K562 (cell line): ENCODE results near the gene EME1. TPM values are rescaled to one million over a fixed set of nuclear protein-coding genes. Genes with fewer than 3 reads are reported as not detected.

Source experiments
- BCLAF1 ChIP-seq, 2 experiments: fragments of 450-650 bp in 1 of 2; IDR thresholded peaks; 2 replicates each; pipeline ENCODE4 v1.6.1; 2011 to 2017; ENCODE audit warnings: low read depth in 2 of 2, antibody characterized with exemption in 1 of 2, borderline replicate concordance in 1 of 2, low read length in 1 of 2, mild to moderate bottlenecking in 1 of 2, mixed read lengths in 1 of 2; ENCODE audit not compliant: control insufficient read depth in 1 of 2
- DIDO1 ChIP-seq: fragments of 450-650 bp; IDR thresholded peaks from 2 replicates; pipeline ENCODE4 v1.6.1; 2016; ENCODE audit warnings: low read depth, missing biosample characterization, missing genetic modification characterization
- ESRRA ChIP-seq: fragments of 450-650 bp; IDR thresholded peaks from 2 replicates; pipeline ENCODE4 v1.6.1; 2014; ENCODE audit warnings: low read depth, mild to moderate bottlenecking, moderate library complexity, borderline replicate concordance
- ETV5 ChIP-seq: sonication (generic); formaldehyde crosslinking; IDR thresholded peaks from 2 replicates; pipeline ENCODE4 v1.4.0; 2020; ENCODE audit warnings: low read depth, mild to moderate bottlenecking, missing genetic modification reagents
- MCM5 ChIP-seq: fragments of 450-650 bp; IDR thresholded peaks from 2 replicates; pipeline ENCODE4 v1.6.1; 2016; ENCODE audit warnings: low read depth
- MEIS2 ChIP-seq: fragments of 450-650 bp; IDR thresholded peaks from 2 replicates; pipeline ENCODE4 v1.6.1; 2014; ENCODE audit warnings: mild to moderate bottlenecking; ENCODE audit not compliant: partially characterized antibody
- NCOA2 ChIP-seq, 2 experiments: fragments of 450-650 bp; IDR thresholded peaks; 2 replicates each; pipeline ENCODE4 v1.6.1; 2018; ENCODE audit warnings: mild to moderate bottlenecking in 2 of 2, moderate library complexity in 1 of 2; ENCODE audit not compliant: partially characterized antibody in 2 of 2
- NR0B1 ChIP-seq: fragments of 450-650 bp; IDR thresholded peaks from one replicate; pipeline ENCODE4 v1.6.1; 2018; ENCODE audit warnings: mild to moderate bottlenecking, moderate library complexity; ENCODE audit not compliant: partially characterized antibody
- NR2C2 ChIP-seq, 2 experiments: fragments of 200-800 bp in 1 of 2; sonication (Bioruptor generic) in 1 of 2; sonication (generic) in 1 of 2; formaldehyde crosslinking in 1 of 2; IDR thresholded peaks; 2 replicates each; pipeline versions ENCODE4 v1.6.1 to v1.8.0; 2016 to 2022; ENCODE audit warnings: mild to moderate bottlenecking in 1 of 2, missing compliant biosample characterization in 1 of 2, missing genetic modification characterization in 1 of 2, missing genetic modification reagents in 1 of 2
- RBM39 ChIP-seq: fragments of 200-400 bp; formaldehyde crosslinking; optimal IDR thresholded peaks from 2 replicates; pipeline ENCODE3; 2018; ENCODE audit warnings: low read depth, low read length
- TGIF2 ChIP-seq: sonication (generic); formaldehyde crosslinking; IDR thresholded peaks from 2 replicates; pipeline ENCODE4 v1.8.1; 2022; ENCODE audit warnings: mild to moderate bottlenecking, missing genetic modification reagents, moderate library complexity
- TOE1 ChIP-seq, 2 experiments: fragments of 450-650 bp in 1 of 2; sonication (generic) in 1 of 2; formaldehyde crosslinking in 1 of 2; IDR thresholded peaks; 2 replicates each; pipeline versions ENCODE4 v1.7.1 to v1.8.0; 2016 to 2022; ENCODE audit warnings: borderline replicate concordance in 2 of 2, mild to moderate bottlenecking in 2 of 2, antibody characterized with exemption in 1 of 2, inconsistent platforms in 1 of 2, low read depth in 1 of 2, missing genetic modification reagents in 1 of 2, moderate library complexity in 1 of 2
- U2AF2 ChIP-seq: fragments of 200-400 bp; formaldehyde crosslinking; optimal IDR thresholded peaks from 2 replicates; pipeline ENCODE3; 2017; ENCODE audit warnings: low read depth, mild to moderate bottlenecking, low read length
- ZBTB49 ChIP-seq: sonication (generic); formaldehyde crosslinking; IDR thresholded peaks from 2 replicates; pipeline ENCODE4 v1.8.0; 2022; ENCODE audit warnings: missing genetic modification reagents, mild to moderate bottlenecking, borderline replicate concordance
- ZKSCAN1 ChIP-seq: fragments of 150-350 bp; IDR thresholded peaks from 2 replicates; pipeline ENCODE4 v1.6.1; 2016; ENCODE audit warnings: low read depth, low read length
- ZNF311 ChIP-seq: fragments of 250-450 bp; sonication (Bioruptor Pico); IDR thresholded peaks from 2 replicates; pipeline ENCODE4 v1.4.0; 2020; ENCODE audit warnings: mild to moderate bottlenecking, moderate library complexity
- ZNF324 ChIP-seq: fragments of 250-450 bp; sonication (Bioruptor Pico); IDR thresholded peaks from 2 replicates; pipeline ENCODE4 v1.4.0; 2020; ENCODE audit warnings: mild to moderate bottlenecking
- ZNF408 ChIP-seq: fragments of 250-450 bp; sonication (Bioruptor Pico); IDR thresholded peaks from 2 replicates; pipeline ENCODE4 v1.4.0; 2020; ENCODE audit warnings: low read depth, mild to moderate bottlenecking, moderate library complexity
- polyA plus RNA-seq, 8 experiments: library from polyadenylated mRNA; depleted of rRNA in 4 of 8; stranded (reverse) in 5 of 8; unstranded in 3 of 8; fragments of >200 nt; fragmentation: Nextera tagmentation in 2 of 8; fragmentation: Illumina TruSeq in 1 of 8; extraction: Ambion mirVana in 2 of 8; extraction: Trizol in 1 of 8; gene quantifications; 2 replicates each; pipeline versions ENCODE4 v1.2.1 to v1.2.3, GENCODE V29; 2011 to 2014; ENCODE audit warnings: inconsistent platforms in 1 of 8, missing spikeins in 1 of 8
- total RNA-seq, 7 experiments: library from RNA; depleted of rRNA in 6 of 7; stranded (reverse); fragments of >200 nt in 6 of 7; fragmentation: Illumina TruSeq in 2 of 7; extraction: Trizol in 2 of 7; gene quantifications; 2 replicates each; pipeline versions ENCODE4 v1.2.1 to v1.2.3, GENCODE V29; 2011 to 2021; ENCODE audit warnings: low replicate concordance in 1 of 7

EME1 gene
- total and polyA plus RNA-seq, 9 of the 15 experiments (the other 6 are each of a cell fraction or from before 2014, with no cell fraction given), result 14.6 to 44.1 (median 24.0) TPM

GRCh38 chr17:50361561-50362480 is 11.2 kb upstream of the EME1 start (continued):
- no peak for TF ChIP-seq NCOA2 (IDR thresholded peaks at IDR 0.05; ENCODE audit: partially characterized antibody in 2 of 2)
- TF ChIP-seq ZBTB49 (CRISPR knock-in tag), result no peak
- peak; percentile 37 for TF ChIP-seq RBM39
- peak; percentile 75 for TF ChIP-seq MEIS2
- no peak for TF ChIP-seq TOE1 (IDR thresholded peaks at IDR 0.05; ENCODE audit: borderline replicate concordance)
- TF ChIP-seq TOE1 (CRISPR knock-in tag; IDR thresholded peaks at IDR 0.05; ENCODE audit: borderline replicate concordance, low read depth), result no peak
- no peak for TF ChIP-seq ZNF311
- TF ChIP-seq ZNF408 (CRISPR knock-in tag), result no peak
- no peak for TF ChIP-seq MCM5
- TF ChIP-seq U2AF2, result no peak
- no peak for TF ChIP-seq ETV5 (CRISPR knock-in tag)
- TF ChIP-seq NR2C2 (CRISPR knock-in tag; IDR thresholded peaks at IDR 0.05), result no peak; the same call in 1 of the 2 replicates
- TF ChIP-seq NR2C2 (tag; IDR thresholded peaks at IDR 0.05), result no peak
- no peak for TF ChIP-seq DIDO1 (tag)
- TF ChIP-seq BCLAF1 (IDR thresholded peaks at IDR 0.05; ENCODE audit: borderline replicate concordance in 1 of 2, control insufficient read depth in 1 of 2, low read depth in 2 of 2, low read length in 1 of 2), result no peak
- TF ChIP-seq NR0B1, result no peak
- TF ChIP-seq ZNF324 (CRISPR knock-in tag), result no peak
- peak; percentile 65; the same call in 1 of the 2 replicates for TF ChIP-seq ZKSCAN1
- TF ChIP-seq TGIF2 (CRISPR knock-in tag), result no peak
- TF ChIP-seq ESRRA, result peak; percentile 59
